Thymus (tissue), 11 donors: ENCODE measurements around the gene DNAJC24. TPM values are rescaled to one million over a fixed set of nuclear protein-coding genes. Genes with fewer than 3 reads are reported as not detected.
A peak's percentile ranks its signal among the peaks of the same experiment; 100 is the strongest.

Source experiments
- DNase-seq, 9 donors: peaks; one replicate each; pipeline ENCODE4 v3.0.0-alpha.2; 2013; ENCODE audit warnings: low spot score in 9 of 9, low read depth in 6 of 9, missing footprints in 1 of 9
- H3K27ac ChIP-seq, 2 donors: one replicate each; pipeline ENCODE4 v1.5.1; 2013; ENCODE audit warnings: control low read depth in 1 of 2, low read depth in 1 of 2, low read length in 1 of 2, mild to moderate bottlenecking in 1 of 2, moderate library complexity in 1 of 2
- H3K27me3 ChIP-seq, 2 donors: one replicate each; pipeline ENCODE4 v1.5.1; 2013; ENCODE audit warnings: low read length in 1 of 2; ENCODE audit not compliant: control insufficient read depth in 2 of 2, insufficient read depth in 1 of 2
- H3K36me3 ChIP-seq, 2 donors: one replicate each; pipeline ENCODE4 v1.5.1; 2013; ENCODE audit warnings: low read length in 1 of 2, mild to moderate bottlenecking in 1 of 2, moderate library complexity in 1 of 2; ENCODE audit not compliant: control insufficient read depth in 2 of 2, insufficient read depth in 2 of 2
- H3K4me1 ChIP-seq, 2 donors: one replicate each; pipeline ENCODE4 v1.5.1; 2013; ENCODE audit warnings: low read length in 2 of 2; ENCODE audit not compliant: control insufficient read depth in 2 of 2, insufficient read depth in 2 of 2
- H3K4me3 ChIP-seq, 2 donors: one replicate each; pipeline ENCODE4 v1.5.1; 2013; ENCODE audit warnings: low read length in 2 of 2, control low read depth in 1 of 2, mild to moderate bottlenecking in 1 of 2
- H3K9me3 ChIP-seq, 2 donors: one replicate each; pipeline ENCODE4 v1.5.1; 2013; ENCODE audit warnings: low read length in 1 of 2, mild to moderate bottlenecking in 1 of 2; ENCODE audit not compliant: control insufficient read depth in 2 of 2, insufficient read depth in 1 of 2
- WGBS: extraction: QIAGEN DNeasy Blood & Tissue Kit; methylation state at CpG from one replicate; pipeline ENCODE4 v1.1.7; 2013; 5-methylcytosine and 5-hydroxymethylcytosine counted together
- polyA plus RNA-seq: library from polyadenylated mRNA; stranded (reverse); fragments of 200-250 nt; gene quantifications from one replicate; pipeline ENCODE4 v1.2.3, GENCODE V29; 2013
- total RNA-seq: library from RNA; stranded (reverse); fragments of 120-200 nt; gene quantifications from one replicate; pipeline ENCODE4 v1.2.4, GENCODE V29; 2013
- donor health status: healthy.

Gene DNAJC24
- total and polyA plus RNA-seq, 2 donors: 8.8 to 12.1 TPM

- WGBS: 65% methylated on average over 5 of the region's 5 CpGs
- H3K4me3 ChIP-seq: no peak overlapping the region
- H3K9me3 ChIP-seq: no peaks in the 10 kb centered on the region
Measured at GRCh38 chr11:31397239-31397834, 27.7 kb downstream of the DNAJC24 start.

GRCh38 chr11:31404614-31405013, 35.0 kb downstream of the DNAJC24 start:
- H3K4me3 ChIP-seq: no peak overlapping the region
- no peaks in the 10 kb centered on the region for H3K9me3 ChIP-seq
- H3K27ac ChIP-seq: no peak overlapping the region
- H3K36me3 ChIP-seq: no peaks in the 10 kb centered on the region
- DNase-seq: no peak
- no peaks in the 10 kb centered on the region for H3K27me3 ChIP-seq
- no peaks in the 10 kb centered on the region for H3K4me1 ChIP-seq

More at GRCh38 chr11:31397239-31397834, 27.7 kb downstream of the DNAJC24 start:
- Histone ChIP-seq H3K36me3 (no peaks in the 10 kb centered on the region), H3K4me1 (no peaks in the 10 kb centered on the region), H3K27ac (no peak overlapping the region), H3K27me3 (no peaks in the 10 kb centered on the region)
- peak in 8 of 9 donors; percentile 2 to 49 (median 10) for DNase-seq

- WGBS: 100% methylated on average over 2 of the region's 2 CpGs
- no peak for DNase-seq
- H3K27me3 ChIP-seq: no peaks in the 10 kb centered on the region
- H3K4me3 ChIP-seq: no peak overlapping the region
- peaks cover 0 to 2% of the 10 kb centered on the region in 2 donors for H3K9me3 ChIP-seq
- H3K36me3 ChIP-seq: no peaks in the 10 kb centered on the region
- H3K27ac ChIP-seq: no peak overlapping the region
- H3K4me1 ChIP-seq: no peaks in the 10 kb centered on the region
Measured at GRCh38 chr11:31408201-31408600, 38.5 kb downstream of the DNAJC24 start.

GRCh38 chr11:31412946-31413345, 43.3 kb downstream of the DNAJC24 start:
- no peak for DNase-seq
- Histone ChIP-seq H3K27ac (no peak overlapping the region), H3K27me3 (no peaks in the 10 kb centered on the region), H3K9me3 (peaks cover 0 to 2% of the 10 kb centered on the region in 2 donors), H3K36me3 (no peaks in the 10 kb centered on the region), H3K4me3 (no peak overlapping the region), H3K4me1 (no peaks in the 10 kb centered on the region)
- 98% methylated on average over 2 of the region's 2 CpGs for WGBS

- Histone ChIP-seq H3K9me3 (peaks cover 0 to 2% of the 10 kb centered on the region in 2 donors), H3K27ac (no peak overlapping the region), H3K4me3 (no peak overlapping the region), H3K36me3 (no peaks in the 10 kb centered on the region), H3K27me3 (no peaks in the 10 kb centered on the region), H3K4me1 (no peaks in the 10 kb centered on the region)
- WGBS: 95% methylated on average over 3 of the region's 3 CpGs
- DNase-seq: no peak
Measured at GRCh38 chr11:31414338-31414737, 44.7 kb downstream of the DNAJC24 start.

GRCh38 chr11:31415435-31415834, 45.8 kb downstream of the DNAJC24 start:
- Histone ChIP-seq H3K27ac (no peak overlapping the region), H3K27me3 (no peaks in the 10 kb centered on the region), H3K9me3 (peaks cover 0 to 2% of the 10 kb centered on the region in 2 donors), H3K4me1 (no peaks in the 10 kb centered on the region), H3K4me3 (no peak overlapping the region), H3K36me3 (no peaks in the 10 kb centered on the region)
- 96% methylated on average over 4 of the region's 4 CpGs for WGBS
- DNase-seq: no peak

GRCh38 chr11:31417357-31417756, 47.7 kb downstream of the DNAJC24 start:
- Histone ChIP-seq H3K9me3 (no peaks in the 10 kb centered on the region), H3K4me3 (no peak overlapping the region), H3K4me1 (no peaks in the 10 kb centered on the region), H3K36me3 (no peaks in the 10 kb centered on the region), H3K27ac (no peak overlapping the region), H3K27me3 (no peaks in the 10 kb centered on the region)
- 96% methylated on average over 1 of the region's 1 CpG for WGBS
- DNase-seq: no peak

- Histone ChIP-seq H3K36me3 (no peaks in the 10 kb centered on the region), H3K27me3 (no peaks in the 10 kb centered on the region), H3K9me3 (no peaks in the 10 kb centered on the region), H3K4me3 (no peak overlapping the region), H3K27ac (no peak overlapping the region), H3K4me1 (no peaks in the 10 kb centered on the region)
- DNase-seq: no peak
- WGBS: 95% methylated on average over 2 of the region's 2 CpGs
Measured at GRCh38 chr11:31417816-31418215, 48.2 kb downstream of the DNAJC24 start.

GRCh38 chr11:31419138-31419537, 49.5 kb downstream of the DNAJC24 start:
- Histone ChIP-seq H3K36me3 (no peaks in the 10 kb centered on the region), H3K27ac (no peak overlapping the region), H3K4me3 (no peak overlapping the region), H3K4me1 (no peaks in the 10 kb centered on the region), H3K9me3 (no peaks in the 10 kb centered on the region), H3K27me3 (no peaks in the 10 kb centered on the region)
- WGBS: 98% methylated on average over 3 of the region's 3 CpGs
- DNase-seq: no peak
